Sigmoid colon (tissue), 4 donors: ENCODE results near the gene RAB26.
"Not testable (repeated sequence)": the region's sequence is repeated elsewhere in the genome, so short reads cannot be mapped to it uniquely, and the experiment has no call there.

Experiments used
- EP300 ChIP-seq, 4 donors: sonication (generic); formaldehyde crosslinking; IDR thresholded peaks; one replicate each; pipeline ENCODE4 v1.6.1; 2017; ENCODE audit warnings: antibody characterized with exemption in 4 of 4
- POLR2A ChIP-seq, 2 donors: fragments of 450-650 bp; IDR thresholded peaks; one replicate each; pipeline ENCODE4 v1.6.1; 2016; ENCODE audit warnings: antibody characterized with exemption in 2 of 2, mild to moderate bottlenecking in 2 of 2, moderate library complexity in 2 of 2
- POLR2AphosphoS5 ChIP-seq, 4 donors: sonication (generic); formaldehyde crosslinking; IDR thresholded peaks; one replicate each; pipeline ENCODE4 v1.6.1; 2017; ENCODE audit warnings: antibody characterized with exemption in 4 of 4
- TF ChIP-seq, protein P1 (sequence below), 4 experiments: fragments of 450-650 bp in 3 of 4; fragments of 200-600 bp in 1 of 4; IDR thresholded peaks; one replicate each; pipeline ENCODE4 v1.5.1; 2016 to 2019; ENCODE audit warnings: antibody characterized with exemption in 4 of 4, mild to moderate bottlenecking in 3 of 4, moderate library complexity in 2 of 4

DNA sequence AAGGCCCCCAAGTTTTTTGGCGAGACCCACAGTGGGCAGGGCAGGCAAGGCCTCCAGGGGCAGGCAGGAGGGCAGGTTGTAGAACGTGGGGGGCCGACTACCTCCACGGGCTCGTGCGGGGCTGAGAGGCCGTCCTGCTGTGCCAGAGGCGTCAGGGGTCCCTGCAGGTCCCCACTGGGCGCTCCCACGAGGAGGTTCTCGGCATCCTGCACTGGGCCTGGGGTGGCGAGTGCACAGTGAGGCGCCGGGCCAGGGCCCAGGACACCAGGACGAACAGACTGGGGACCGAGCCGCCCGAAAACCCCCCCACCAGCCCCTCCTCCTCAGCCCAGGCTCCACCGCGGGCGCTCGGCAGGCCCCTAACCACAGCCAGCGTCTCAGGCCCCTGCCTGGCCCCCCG is 32.0 kb upstream of the RAB26 start:
- TF ChIP-seq, protein P1, sequence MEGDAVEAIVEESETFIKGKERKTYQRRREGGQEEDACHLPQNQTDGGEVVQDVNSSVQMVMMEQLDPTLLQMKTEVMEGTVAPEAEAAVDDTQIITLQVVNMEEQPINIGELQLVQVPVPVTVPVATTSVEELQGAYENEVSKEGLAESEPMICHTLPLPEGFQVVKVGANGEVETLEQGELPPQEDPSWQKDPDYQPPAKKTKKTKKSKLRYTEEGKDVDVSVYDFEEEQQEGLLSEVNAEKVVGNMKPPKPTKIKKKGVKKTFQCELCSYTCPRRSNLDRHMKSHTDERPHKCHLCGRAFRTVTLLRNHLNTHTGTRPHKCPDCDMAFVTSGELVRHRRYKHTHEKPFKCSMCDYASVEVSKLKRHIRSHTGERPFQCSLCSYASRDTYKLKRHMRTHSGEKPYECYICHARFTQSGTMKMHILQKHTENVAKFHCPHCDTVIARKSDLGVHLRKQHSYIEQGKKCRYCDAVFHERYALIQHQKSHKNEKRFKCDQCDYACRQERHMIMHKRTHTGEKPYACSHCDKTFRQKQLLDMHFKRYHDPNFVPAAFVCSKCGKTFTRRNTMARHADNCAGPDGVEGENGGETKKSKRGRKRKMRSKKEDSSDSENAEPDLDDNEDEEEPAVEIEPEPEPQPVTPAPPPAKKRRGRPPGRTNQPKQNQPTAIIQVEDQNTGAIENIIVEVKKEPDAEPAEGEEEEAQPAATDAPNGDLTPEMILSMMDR (IDR thresholded peaks at IDR 0.05): not testable (repeated sequence)
- TF ChIP-seq POLR2AphosphoS5, POLR2A, EP300 (IDR thresholded peaks at IDR 0.05): not testable (repeated sequence)
